ENCODE measurements around the gene LAMTOR2. TPM values are rescaled to one million over a fixed set of nuclear protein-coding genes. Genes with fewer than 3 reads are reported as not detected.

LAMTOR2 gene
- total and polyA plus RNA-seq, 9 of the 15 experiments (the other 6 are each of a cell fraction or from before 2014, with no cell fraction given): 39.0 to 161 (median 74.6) TPM

- TF ChIP-seq RAD21 (CRISPR knock-in tag; conservative IDR thresholded peaks at IDR 0.05 in 1 of 2, IDR thresholded peaks at IDR 0.05 in 1 of 2) (peak; percentile 98 to 100), ZNF316 (IDR thresholded peaks at IDR 0.05) (no peak), SMC3 (conservative IDR thresholded peaks at IDR 0.05; ENCODE audit: insufficient read depth, low read depth, low read length) (peak; percentile 99), TARDBP (IDR thresholded peaks at IDR 0.05) (0 out of 2 replicates have a peak, but pooled peaks have one; percentile 43), ATF6 (CRISPR knock-in tag; IDR thresholded peaks at IDR 0.05) (no peak), ATF7 (IDR thresholded peaks at IDR 0.05) (peak; percentile 32; the same call in 1 of the 2 replicates), RFX1 (IDR thresholded peaks at IDR 0.05) (peak; percentile 91), CTBP1 (IDR thresholded peaks at IDR 0.05; ENCODE audit: borderline replicate concordance) (peak; percentile 72), NBN (IDR thresholded peaks at IDR 0.05; ENCODE audit: low read depth) (no peak), EP300 (IDR thresholded peaks at IDR 0.05; ENCODE audit: low read length) (no peak), SMAD4 (CRISPR knock-in tag; conservative IDR thresholded peaks at IDR 0.05) (0 out of 2 replicates have a peak, but pooled peaks have one; percentile 45), E2F1 (CRISPR knock-in tag; IDR thresholded peaks at IDR 0.05) (no peak), ZNF324 (CRISPR knock-in tag; IDR thresholded peaks at IDR 0.05) (no peak), KLF6 (CRISPR knock-in tag; IDR thresholded peaks at IDR 0.05; ENCODE audit: borderline replicate concordance) (peak; percentile 93), ZNF592 (IDR thresholded peaks at IDR 0.05) (peak; percentile 50; the same call in 1 of the 2 replicates)
- TF ChIP-seq, protein P1, sequence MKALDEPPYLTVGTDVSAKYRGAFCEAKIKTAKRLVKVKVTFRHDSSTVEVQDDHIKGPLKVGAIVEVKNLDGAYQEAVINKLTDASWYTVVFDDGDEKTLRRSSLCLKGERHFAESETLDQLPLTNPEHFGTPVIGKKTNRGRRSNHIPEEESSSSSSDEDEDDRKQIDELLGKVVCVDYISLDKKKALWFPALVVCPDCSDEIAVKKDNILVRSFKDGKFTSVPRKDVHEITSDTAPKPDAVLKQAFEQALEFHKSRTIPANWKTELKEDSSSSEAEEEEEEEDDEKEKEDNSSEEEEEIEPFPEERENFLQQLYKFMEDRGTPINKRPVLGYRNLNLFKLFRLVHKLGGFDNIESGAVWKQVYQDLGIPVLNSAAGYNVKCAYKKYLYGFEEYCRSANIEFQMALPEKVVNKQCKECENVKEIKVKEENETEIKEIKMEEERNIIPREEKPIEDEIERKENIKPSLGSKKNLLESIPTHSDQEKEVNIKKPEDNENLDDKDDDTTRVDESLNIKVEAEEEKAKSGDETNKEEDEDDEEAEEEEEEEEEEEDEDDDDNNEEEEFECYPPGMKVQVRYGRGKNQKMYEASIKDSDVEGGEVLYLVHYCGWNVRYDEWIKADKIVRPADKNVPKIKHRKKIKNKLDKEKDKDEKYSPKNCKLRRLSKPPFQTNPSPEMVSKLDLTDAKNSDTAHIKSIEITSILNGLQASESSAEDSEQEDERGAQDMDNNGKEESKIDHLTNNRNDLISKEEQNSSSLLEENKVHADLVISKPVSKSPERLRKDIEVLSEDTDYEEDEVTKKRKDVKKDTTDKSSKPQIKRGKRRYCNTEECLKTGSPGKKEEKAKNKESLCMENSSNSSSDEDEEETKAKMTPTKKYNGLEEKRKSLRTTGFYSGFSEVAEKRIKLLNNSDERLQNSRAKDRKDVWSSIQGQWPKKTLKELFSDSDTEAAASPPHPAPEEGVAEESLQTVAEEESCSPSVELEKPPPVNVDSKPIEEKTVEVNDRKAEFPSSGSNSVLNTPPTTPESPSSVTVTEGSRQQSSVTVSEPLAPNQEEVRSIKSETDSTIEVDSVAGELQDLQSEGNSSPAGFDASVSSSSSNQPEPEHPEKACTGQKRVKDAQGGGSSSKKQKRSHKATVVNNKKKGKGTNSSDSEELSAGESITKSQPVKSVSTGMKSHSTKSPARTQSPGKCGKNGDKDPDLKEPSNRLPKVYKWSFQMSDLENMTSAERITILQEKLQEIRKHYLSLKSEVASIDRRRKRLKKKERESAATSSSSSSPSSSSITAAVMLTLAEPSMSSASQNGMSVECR (CRISPR knock-in tag; IDR thresholded peaks at IDR 0.05): 0 out of 2 replicates have a peak, but pooled peaks have one; percentile 15
Measured at GRCh38 chr1:156096640-156097391, 42.2 kb downstream of the LAMTOR2 start (continued).
